Measurements from ENCODE around the gene CD300LG. TPM values are rescaled to one million over a fixed set of nuclear protein-coding genes. Genes with fewer than 3 reads are reported as not detected.

Gene CD300LG
- total RNA-seq, 1 donor from 2014 or later, result 2.5 TPM

- no peak for DNase-seq
Measured at GRCh38 chr17:43825567-43825966, 21.4 kb upstream of the CD300LG start.

GRCh38 chr17:43826206-43826605 is 20.8 kb upstream of the CD300LG start:
- no peak for DNase-seq

- no peak for DNase-seq
Measured at GRCh38 chr17:43827596-43827995, 19.4 kb upstream of the CD300LG start.

GRCh38 chr17:43829738-43830137 is 17.2 kb upstream of the CD300LG start:
- DNase-seq, result no peak

DNA sequence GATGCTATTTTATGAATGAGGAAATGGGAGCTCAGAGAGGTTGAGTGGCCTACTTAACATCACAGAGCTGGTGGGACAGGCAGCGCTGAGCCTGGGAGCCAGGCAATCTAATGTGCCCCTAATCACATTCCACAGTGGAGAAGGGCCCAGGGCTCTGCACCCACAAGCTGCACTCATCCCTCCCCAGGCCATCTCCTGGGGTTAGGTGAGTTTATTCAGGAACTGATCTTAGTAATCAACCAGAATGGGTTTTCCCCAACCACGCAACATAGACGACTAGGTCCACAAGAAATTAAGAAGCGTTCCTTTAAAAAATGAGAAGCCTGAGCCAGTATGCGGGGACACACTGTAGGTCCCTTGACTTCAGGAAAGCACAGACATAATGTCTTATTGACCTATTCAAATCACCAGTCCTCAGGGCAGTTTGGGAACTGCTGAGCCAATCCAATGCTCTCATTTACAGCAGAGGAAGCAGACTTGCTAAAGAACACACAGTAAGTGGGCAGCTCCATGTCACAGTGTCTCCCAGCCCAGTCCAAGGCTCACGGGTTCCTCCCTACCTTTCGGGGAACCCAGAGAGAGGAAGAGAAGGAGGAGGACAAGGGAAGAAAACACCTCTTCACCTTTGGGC is 16.4 kb upstream of the CD300LG start:
- DNase-seq, result no peak

GRCh38 chr17:43831633-43832032 is 15.3 kb upstream of the CD300LG start:
- no peak for DNase-seq

DNA sequence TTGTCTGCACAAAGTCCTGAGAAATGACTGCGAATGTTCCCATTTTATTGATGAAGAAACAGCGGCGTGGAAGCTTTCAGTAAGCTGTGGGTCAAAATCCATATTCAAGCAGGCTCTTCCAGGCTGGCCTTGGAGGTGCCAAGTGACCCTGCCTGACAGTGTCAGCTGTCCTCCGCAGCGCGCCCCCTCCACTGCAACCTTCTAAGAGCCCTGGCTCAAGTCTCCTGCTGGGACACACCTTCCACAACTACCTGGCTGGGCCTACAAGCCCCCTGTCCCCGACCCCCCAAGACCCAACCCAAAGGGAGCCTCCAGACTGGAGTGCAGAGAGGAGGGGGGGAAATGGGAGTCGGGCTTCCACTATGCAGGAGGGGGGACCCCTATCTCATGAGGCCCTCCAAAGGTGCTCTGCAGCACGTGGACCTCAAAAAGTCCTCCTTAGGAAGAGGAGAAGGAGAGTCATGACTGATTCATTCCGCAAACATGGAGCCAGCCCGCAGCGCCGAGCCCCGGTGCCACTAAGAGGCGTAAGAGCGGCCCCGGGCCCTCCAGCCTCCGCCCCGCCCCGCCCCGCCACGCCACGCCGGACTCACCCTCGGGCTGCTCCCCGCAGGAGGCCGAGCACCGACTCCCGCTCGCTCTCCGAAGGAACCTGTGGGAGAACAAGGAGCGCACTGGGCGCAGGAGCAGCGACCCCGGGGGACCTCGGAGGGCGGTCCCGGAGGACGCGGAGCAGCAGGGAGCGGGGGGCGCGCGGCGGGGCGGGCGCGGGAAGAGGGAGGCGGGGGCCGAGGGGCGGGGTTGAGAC is 14.6 kb upstream of the CD300LG start:
- DNase-seq, result no peak

DNA sequence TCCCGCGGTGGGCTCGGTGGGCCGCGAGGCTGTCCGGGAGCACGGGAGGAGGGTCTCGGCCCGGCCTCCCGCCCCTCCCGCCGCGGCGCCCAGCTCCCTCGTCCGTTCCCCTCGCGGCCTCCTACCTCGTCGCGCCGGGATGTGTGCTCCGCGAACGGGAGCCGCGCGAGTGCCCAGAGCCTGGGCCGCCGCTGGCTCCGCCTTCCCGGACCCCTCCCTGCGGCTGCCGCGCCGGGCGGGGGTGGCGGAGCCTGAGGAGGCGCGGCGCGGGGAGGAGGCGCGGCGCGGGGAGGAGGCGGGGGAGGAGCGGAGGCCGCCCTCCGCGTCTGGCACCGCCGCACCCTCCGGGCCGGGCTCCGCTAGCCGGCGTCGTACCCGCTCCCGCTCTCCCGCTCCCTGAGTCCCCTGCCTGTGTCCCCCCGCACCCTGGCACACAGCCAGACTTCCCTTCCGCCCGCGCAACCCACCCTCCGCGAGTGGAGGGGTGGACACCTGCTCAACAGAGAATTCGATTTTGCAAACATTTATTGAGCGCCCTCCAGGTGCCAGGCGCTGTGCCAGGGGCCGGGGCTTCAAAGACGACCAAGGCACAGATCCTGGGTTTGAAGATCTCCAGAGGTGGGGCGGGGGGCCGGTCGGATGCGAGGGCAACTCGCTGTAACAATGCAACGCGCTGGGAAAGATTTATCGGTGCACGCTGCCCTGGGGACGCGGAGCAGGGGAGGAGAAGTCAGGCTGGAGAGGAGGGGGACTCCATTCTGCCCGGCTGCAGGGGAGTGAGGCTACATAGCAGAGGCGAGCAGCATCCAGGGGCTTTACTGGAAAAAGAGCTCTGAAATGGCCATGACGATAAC is 13.8 kb upstream of the CD300LG start, which contains the start of gene MPP3:
MPP3 (minus strand) TSS at position 171 of the 854 bp plus-strand sequence. CDS start 1,240 bp downstream, outside the sequence.
- DNase-seq, result peak; percentile 36

DNA sequence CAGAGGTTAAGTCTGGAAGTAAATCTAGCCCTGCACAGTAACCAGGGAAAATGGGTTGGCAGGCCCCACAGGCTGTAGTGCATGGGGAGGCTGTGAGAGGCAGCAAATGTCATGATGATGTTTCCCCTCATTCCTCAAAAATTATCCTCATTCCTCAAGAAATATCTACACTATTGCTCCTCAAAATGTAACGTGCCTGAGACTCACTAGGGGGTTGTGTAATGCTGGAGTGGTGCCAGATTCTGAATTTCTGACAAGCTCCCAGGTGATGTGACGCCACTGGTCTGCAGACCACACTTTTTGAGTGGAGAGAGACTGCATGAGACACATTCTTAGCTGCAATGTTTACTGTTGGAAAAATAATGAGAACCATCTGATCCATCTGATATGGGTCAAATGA is 12.9 kb upstream of the CD300LG start:
- DNase-seq, result peak; percentile 31

DNA sequence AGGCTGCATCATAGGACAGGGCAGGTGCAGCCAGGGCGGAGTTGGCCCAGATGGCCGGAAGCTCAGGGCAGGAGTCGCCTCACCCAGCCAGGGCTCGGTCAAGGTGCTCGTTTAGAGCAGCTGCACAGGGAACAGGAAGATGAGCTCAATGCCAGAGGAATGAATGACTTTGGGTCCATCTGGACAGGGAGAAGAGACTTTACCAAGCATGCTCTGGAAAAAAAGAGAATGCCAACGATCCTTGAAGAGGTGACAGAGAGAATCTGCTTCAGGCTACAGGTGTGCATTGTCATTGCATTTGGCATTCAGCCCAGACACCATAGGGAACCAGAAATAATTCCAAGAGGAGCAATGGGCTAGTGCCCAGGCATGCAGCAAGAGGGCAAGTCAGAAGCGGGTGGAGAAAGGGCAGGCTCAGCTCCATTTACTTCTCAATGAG is 7.3 kb upstream of the CD300LG start:
- no peak for DNase-seq

DNA sequence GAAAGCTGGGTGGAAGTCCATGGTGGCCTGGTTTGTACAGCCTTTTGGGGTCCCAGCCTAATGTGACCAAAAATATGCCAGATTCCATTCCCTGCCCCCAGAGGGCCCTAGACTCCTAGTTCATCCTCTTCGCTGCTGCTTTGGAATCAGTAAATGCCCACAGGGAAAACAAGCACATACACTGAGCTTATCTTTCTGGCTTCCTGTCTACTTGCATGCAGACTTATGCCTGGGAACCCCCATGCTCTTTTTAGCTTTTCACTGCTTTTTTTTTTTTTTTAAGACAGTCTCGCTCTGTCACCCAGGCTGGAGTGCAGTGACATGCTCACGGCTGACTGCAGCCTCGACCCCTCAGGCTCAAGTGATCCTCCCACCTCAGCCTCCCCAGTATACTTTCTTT is 6.2 kb upstream of the CD300LG start:
- no peak for DNase-seq

DNA sequence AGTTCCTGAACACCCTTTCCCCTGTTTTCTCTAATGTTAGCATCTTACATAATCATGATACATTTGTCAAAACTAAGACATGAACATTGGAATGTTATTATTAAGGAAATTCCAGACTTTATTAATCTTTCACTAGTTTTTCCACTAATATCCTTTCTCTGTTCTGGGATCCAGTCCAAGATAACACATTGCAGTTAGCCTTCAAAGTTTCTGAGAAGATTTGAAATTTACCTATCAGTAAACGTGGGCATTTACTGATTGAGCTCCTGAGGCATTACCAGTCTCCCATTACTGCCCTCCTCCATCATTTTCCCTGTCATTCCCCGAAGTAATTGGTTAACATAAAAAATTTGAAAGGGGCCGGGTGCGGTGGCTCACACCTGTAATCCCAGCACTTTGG is 5.7 kb upstream of the CD300LG start:
- no peak for DNase-seq

DNA sequence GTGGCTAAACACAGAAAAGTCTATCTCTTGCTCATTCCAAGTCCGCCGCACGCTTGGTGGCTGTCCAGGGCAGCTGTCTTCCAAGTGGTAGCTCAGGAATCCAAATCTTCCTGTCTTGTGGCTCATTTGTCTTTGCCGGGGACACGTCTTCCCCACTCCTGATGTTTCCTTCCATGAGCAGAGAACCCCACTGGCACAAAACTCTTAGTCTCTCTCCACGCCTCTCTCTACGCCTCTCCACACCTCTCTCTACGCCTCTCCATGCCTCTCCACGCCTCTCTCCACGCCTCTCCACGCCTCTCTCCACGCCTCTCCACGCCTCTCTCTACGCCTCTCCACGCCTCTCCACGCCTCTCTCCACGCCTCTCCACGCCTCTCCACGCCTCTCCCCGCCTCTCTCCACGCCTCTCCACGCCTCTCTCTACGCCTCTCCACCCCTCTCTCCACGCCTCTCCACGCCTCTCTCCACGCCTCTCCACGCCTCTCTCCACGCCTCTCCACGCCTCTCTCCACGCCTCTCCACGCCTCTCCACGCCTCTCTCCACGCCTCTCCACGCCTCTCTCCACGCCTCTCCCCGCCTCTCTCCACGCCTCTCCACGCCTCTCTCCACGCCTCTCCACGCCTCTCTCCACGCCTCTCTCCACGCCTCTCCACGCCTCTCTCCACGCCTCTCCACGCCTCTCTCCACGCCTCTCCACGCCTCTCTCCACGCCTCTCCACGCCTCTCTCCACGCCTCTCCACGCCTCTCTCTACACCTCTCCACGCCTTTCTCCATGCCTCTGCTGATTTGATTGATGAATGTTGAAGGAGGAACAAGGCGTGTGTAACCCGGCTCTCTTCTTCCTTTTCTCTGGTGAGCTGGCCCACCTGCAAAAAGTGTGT is 4.6 kb upstream of the CD300LG start:
- peak; percentile 48 for DNase-seq

DNA sequence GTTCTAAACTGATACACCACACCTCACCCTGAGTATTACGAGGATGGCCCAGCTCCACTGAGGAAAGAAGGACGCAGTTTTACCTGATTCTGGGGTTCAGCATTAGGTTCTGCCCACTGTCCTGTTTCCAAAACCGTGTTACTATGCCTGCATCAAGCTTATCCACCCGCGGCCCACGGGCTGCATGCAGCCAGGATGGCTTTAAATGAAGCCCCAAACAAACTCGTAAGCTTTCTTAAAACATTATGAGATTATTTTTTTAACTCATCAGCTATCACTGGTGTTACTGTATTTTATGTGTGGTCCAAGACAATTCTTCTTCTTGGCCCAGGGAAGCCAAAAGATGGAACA is 4.0 kb upstream of the CD300LG start:
- DNase-seq, result no peak

GRCh38 chr17:43844241-43844640 is 2.7 kb upstream of the CD300LG start:
- DNase-seq, result no peak

- no peak for DNase-seq
Measured at GRCh38 chr17:43845766-43846165, 1.2 kb upstream of the CD300LG start.

DNA sequence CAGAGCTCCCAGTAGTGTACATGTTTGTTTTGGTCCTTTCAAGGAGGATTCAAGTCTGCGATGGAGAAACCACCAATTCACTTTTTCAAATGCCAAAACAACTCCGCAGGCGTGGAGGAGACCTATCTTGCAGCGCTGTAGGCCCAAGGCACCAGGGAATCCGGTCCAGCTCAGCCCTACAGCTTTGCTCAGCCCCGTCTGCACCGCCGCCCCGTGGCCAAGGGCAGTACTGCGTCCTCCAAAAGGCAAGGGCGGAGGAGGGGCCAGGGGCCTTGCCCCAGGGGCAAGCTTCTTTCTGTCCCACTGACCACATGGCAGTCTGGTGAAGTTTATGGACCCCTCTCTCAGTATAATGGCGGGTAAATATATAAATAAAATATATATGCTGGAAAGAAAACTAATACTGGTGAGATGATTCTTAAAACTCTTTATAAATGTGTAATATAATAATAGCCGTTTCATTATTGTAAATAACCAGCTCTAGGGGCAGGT is 709 bp upstream of the CD300LG start:
- peak; percentile 25 for DNase-seq

- DNase-seq, result no peak
Measured at GRCh38 chr17:43848601-43849000, 1.6 kb downstream of the CD300LG start.

DNA sequence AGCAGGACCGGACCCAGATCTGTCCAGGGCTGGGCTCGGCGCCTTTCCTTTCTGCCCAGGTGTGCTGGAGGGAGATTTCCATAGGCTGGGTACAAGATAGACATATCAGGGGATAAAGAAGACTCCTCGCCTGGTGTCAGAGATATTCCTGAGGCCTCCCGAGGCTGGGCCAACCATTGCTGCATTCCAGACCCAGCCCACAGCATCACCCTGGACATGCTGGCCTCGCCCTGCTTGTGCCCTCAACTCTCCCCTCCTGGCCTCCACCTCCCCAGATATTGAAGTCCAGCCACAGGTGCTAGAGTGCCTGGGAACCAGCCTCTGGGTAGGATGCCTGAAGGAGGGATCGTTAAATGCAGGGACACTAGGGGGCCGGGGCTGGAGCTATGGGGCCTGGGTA is 2.1 kb downstream of the CD300LG start:
- DNase-seq, result no peak

- DNase-seq, result no peak
Measured at GRCh38 chr17:43852571-43852970, 5.6 kb downstream of the CD300LG start.

DNA sequence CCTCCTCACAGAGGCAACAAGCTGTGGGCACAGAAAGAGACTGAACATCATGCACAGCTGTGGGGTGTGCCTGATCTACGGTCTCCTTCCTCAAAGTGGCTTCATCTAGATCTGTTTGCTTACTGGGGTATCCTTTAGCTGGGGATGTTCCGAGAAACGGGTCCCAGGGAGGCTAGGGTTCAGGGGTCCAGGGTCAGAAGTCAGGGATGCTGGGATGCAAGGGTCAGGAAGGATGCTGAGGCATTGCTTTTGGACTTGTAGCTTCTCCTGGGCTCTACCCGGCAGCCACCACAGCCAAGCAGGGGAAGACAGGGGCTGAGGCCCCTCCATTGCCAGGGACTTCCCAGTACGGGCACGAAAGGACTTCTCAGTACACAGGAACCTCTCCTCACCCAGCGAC is 6.6 kb downstream of the CD300LG start:
- no peak for DNase-seq

DNA sequence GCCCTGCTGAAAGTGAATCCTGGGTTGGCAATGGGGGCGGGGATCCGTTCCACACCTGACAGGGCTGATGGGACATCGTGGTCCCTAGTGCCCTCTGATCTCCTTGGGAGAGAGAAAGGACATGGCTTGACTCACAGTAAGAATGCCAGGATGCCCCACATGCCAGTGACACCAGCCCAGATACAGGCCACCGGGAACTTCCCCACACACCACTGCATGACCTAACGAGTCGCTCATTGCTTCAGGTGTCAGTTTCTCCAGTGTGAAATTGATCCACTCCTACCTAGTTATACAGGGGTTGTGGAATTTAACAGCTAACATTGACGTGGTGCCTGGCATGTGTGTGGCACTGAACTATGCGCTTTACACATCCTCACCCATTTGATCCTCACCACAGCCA is 7.5 kb downstream of the CD300LG start:
- no peak for DNase-seq

All from skin of body (tissue), 2 donors.